Suppressor macrophage (primary cell): Measurements from ENCODE around the gene LDB2.

Source experiments
- DNase-seq, 4 experiments: peaks; one replicate each; pipeline ENCODE4 v3.0.0-alpha.2; 2020 to 2022

Gene LDB2

DNA sequence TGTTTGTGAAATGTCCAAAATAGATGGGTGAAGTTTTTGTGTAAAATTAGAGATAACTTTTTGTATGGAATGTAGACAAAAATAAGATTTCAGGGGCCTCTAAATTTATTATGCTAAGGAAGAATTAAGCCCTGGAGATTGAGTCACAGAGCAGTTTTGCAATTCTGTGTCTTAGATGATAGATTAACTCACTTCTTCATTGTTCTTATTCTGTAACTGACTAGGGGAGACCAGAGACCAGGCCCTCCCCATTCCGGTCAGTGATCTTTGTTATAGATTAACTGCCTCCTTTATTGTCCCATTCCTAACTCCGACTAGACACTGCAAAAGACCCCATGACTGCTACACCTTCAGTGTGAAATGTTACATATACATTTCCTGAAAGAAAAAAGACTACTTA lies 433.8 kb downstream of the LDB2 start:
- DNase-seq: no peak

DNA sequence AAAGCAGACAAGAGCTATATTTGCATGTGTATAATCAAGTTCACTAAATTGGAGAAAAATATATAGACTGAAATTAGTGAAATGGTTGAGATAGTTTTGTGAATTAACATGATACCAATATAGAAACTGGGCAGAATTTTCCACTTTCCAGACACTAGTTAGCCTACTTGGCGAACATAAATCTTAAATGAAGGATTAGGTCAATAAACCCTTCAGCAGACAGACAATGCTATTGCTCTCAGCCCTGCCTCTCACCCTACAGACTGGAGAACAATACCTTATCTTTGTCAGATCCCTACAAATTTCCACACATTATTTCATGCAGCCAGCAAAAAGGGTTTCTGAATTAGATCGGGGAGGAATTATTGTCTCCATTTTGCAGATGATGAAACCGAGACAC lies 435.8 kb downstream of the LDB2 start:
- no peak for DNase-seq

DNA sequence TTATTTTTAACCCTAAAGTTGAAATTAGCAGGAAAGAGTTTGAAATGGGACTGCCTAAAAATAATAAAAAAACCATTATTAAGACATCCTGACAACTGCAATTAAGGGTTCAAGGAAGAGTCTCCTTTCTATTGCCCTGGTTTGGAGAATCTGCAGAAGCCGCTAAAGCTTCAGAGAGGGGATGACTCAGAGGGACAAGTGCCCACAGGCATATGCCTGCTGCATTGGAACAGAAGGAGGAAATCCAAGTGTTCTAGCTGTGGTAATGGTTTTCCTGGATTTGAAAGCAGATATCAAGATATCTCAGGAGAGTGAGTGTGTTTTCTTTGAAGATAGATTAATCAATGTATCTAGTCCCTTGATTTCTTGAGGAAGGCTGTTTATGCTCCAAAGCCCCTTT lies 437.1 kb downstream of the LDB2 start:
- DNase-seq: no peak

DNA sequence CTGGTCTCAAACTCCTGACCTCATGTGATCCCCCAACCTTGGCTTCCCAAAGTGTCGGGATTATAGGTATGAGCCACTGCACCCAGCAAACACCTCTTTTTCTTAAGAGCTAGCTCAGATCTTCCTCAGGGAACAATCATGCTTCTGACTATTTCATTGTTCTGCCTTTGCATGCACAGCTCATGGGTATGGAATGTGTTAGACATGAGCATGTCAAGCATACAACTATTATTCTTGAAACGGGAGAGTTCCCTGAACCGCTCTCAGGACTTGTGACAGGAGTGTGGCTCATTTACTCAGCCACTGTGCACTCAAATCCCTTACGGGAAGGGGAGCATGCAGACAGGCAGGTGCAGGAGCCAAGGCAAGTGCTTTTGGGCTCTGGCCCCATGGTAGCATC lies 440.5 kb downstream of the LDB2 start:
- DNase-seq: no peak
